ENCODE results near the gene C5orf46.

Gene C5orf46

DNA sequence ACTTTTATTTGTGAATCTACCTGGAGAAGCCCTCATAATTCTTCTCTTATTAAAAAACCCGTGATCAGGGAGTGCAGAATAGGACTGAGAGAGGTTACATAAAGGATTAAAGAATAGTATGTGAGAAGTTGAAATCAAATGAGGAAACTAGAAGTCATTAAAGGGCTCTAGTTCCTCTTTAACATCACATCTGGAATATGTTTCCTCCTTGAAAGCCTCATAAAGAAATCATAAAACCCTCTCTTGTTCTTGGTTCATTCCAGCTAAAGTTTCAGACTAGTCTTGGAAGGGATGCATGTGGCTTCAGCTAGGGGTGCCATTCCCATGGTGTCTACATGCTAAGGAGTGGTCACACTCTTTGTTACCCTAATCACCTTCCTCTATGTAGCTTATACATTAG lies 5.7 kb upstream of the C5orf46 start:
- Mint-ChIP-seq H3K4me1 (no peaks in the 10 kb centered on the region), H3K27me3 (no peaks in the 10 kb centered on the region)
- no peak for ATAC-seq

DNA sequence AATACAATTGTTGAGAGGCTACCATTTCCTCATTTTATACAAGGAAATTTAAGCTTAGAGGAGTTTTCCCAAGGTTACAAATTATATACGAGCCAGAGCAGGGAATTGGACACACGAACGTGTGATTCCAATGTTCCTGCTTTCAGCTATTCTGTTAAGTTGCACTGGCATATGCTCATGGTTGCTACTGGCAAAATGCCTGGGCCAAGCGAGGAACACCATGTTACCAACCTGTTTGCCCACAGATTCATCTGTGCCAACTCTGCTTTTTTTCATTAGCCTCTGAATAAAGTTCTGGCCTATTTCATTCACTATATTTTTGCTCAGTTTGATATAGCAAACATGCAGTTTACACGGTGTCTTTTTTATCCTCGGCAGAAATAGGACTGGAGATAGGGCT lies 5.1 kb upstream of the C5orf46 start:
- H3K27me3 Mint-ChIP-seq: no peaks in the 10 kb centered on the region
- H3K4me1 Mint-ChIP-seq: no peaks in the 10 kb centered on the region
- no peak for ATAC-seq
- H3K27ac Mint-ChIP-seq: no peak overlapping the region
- H3K4me3 Mint-ChIP-seq: no peak overlapping the region
- no peaks in the 10 kb centered on the region for H3K36me3 Mint-ChIP-seq
- H3K9me3 Mint-ChIP-seq: peaks cover under 1% of the 10 kb centered on the region

More for the DNA sequence above, 5.7 kb upstream of the C5orf46 start:
- no peak overlapping the region for H3K27ac Mint-ChIP-seq
- no peaks in the 10 kb centered on the region for H3K36me3 Mint-ChIP-seq
- H3K9me3 Mint-ChIP-seq: peaks cover 2% of the 10 kb centered on the region
- H3K4me3 Mint-ChIP-seq: no peak overlapping the region

DNA sequence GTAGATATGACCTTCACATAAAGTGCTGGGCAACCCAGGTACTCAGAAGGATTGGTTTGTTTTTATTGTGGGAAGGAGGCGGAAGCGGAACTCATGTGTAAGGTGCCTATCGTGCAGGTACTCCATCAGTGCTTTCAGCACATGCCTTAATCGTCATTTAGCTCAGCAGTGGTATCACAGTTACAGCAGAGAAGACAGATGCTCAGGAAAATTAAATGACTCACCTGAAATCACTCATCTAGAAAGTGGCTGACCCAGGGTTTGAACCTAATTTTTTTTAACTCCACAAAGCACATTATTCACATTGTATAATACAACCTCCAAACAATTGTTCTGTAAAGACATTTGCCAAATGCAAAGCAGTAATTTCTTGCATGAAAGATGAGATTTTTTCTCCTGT lies 2.2 kb downstream of the C5orf46 start:
- Mint-ChIP-seq H3K4me1 (no peaks in the 10 kb centered on the region), H3K36me3 (no peaks in the 10 kb centered on the region), H3K27ac (no peak overlapping the region), H3K4me3 (no peak overlapping the region), H3K9me3 (no peaks in the 10 kb centered on the region), H3K27me3 (no peaks in the 10 kb centered on the region)
- peak; percentile 43 for ATAC-seq

DNA sequence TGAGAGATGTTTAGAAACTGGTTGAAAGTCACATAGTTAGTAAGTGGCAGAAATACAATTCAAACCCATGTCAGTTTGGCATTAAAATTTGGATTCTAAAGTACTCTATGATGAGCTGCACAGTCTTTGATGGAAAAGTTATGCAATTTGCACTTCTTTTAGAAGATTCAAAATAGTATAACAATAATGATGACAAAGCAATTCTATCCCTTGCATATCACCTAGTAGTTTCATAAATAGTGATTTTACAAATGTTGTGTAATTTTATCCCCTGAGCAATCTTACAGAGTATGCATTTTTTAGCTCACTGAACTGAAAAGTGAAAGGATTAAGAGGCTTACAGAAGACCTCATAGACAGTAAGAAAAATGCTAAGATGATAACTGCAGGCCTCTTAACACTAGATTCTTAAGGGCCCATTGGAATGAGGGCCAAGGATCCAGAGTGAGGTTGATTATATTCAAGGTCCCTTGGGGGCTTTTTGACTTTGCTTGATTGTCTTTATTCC lies 3.7 kb downstream of the C5orf46 start:
- ATAC-seq: no peak
- H3K4me1 Mint-ChIP-seq: no peaks in the 10 kb centered on the region
- no peak overlapping the region for H3K4me3 Mint-ChIP-seq
- H3K9me3 Mint-ChIP-seq: no peaks in the 10 kb centered on the region
- H3K36me3 Mint-ChIP-seq: no peaks in the 10 kb centered on the region
- no peak overlapping the region for H3K27ac Mint-ChIP-seq
- no peaks in the 10 kb centered on the region for H3K27me3 Mint-ChIP-seq

DNA sequence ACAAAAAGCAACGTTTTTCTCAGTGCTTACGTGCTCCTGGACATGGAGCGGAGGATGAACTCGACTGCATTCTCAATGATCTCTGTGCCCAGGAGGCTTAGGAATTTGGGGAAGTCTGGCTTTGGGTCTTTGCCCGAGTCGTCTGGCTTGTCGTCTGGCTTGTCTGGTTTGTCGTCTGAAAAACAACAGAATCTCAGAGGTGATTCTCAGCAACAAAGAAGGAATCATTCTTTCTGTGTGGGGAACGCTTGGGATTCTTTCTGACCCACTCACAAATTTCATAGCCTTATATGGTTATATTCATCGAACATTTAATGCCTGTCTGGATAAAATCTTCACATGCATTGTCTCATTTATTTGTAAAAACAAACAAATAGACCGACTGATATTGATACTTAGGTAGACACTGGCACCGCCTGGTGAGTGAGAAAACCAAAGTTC lies 4.7 kb downstream of the C5orf46 start:
- Mint-ChIP-seq H3K27me3 (no peaks in the 10 kb centered on the region), H3K9me3 (no peaks in the 10 kb centered on the region), H3K4me1 (no peaks in the 10 kb centered on the region), H3K36me3 (no peaks in the 10 kb centered on the region), H3K27ac (no peak overlapping the region), H3K4me3 (no peak overlapping the region)
- ATAC-seq: no peak

DNA sequence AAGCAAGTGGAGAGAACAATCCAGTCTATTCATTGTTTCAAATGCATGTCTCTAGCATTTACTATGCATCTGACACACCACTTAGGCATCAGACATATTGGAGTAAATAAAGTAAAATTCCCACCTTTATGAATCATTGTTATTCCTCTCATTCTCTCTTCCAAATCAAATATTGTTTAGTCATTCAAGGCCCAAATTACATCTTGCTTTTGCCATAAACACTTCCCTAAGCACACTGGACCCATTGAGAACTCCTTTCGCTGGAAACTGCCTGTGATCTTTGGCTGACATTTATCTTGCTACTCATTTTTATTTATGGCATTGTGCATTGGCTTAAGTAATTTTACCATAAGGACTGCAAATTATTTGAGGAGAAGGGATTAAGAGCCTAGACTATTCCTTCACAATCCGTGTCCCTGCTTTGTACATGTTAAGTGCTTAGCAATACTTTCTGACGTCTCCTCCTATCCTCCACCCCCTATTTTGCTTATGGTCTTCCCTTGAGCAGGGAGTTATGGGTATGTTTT lies 7.4 kb downstream of the C5orf46 start:
- Mint-ChIP-seq H3K27ac (no peak overlapping the region), H3K4me1 (no peaks in the 10 kb centered on the region), H3K4me3 (no peak overlapping the region), H3K27me3 (no peaks in the 10 kb centered on the region), H3K9me3 (no peaks in the 10 kb centered on the region), H3K36me3 (no peaks in the 10 kb centered on the region)
- ATAC-seq: no peak

DNA sequence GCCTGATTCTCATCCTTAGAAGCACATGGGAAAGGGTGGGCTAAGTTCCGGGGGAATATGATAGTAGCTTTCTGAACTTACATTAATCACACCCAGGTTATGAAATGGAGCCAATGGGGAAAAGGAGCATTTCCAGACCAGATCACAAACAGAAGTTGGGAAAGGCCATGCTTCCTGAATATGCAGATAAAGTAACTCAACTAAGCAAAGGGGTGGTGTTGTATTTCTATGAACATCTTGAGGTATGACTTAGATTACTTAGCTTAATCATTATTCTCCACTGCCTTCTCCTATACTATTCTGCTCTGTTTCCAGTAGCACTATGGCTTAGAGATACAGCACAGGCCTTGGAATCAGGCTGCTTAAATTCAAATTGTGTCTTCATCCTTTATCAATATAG lies 10.5 kb downstream of the C5orf46 start:
- Mint-ChIP-seq H3K27me3 (no peaks in the 10 kb centered on the region), H3K36me3 (no peaks in the 10 kb centered on the region), H3K4me1 (no peaks in the 10 kb centered on the region), H3K9me3 (no peaks in the 10 kb centered on the region), H3K4me3 (no peak overlapping the region), H3K27ac (no peak overlapping the region)
- no peak for ATAC-seq

DNA sequence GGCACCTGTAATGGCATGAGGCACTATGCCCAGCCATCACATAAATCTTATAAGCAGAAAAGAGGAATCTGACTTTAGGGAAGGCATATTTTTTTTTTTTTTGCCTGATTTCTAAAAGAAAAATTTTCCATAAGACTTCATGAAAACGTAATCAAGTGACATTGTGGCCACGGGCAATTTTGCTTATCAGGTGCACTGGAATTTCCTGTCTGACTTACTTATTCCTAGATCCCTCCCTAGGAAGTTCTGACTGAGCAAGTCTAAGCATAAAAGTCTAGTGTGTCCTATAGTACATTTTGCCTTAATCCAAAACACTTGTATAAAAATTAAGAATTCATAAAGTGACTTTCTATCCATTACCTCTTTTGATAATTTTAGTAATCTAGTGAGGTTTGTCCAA lies 12.5 kb downstream of the C5orf46 start:
- no peaks in the 10 kb centered on the region for H3K36me3 Mint-ChIP-seq
- H3K9me3 Mint-ChIP-seq: no peaks in the 10 kb centered on the region
- ATAC-seq: no peak

DNA sequence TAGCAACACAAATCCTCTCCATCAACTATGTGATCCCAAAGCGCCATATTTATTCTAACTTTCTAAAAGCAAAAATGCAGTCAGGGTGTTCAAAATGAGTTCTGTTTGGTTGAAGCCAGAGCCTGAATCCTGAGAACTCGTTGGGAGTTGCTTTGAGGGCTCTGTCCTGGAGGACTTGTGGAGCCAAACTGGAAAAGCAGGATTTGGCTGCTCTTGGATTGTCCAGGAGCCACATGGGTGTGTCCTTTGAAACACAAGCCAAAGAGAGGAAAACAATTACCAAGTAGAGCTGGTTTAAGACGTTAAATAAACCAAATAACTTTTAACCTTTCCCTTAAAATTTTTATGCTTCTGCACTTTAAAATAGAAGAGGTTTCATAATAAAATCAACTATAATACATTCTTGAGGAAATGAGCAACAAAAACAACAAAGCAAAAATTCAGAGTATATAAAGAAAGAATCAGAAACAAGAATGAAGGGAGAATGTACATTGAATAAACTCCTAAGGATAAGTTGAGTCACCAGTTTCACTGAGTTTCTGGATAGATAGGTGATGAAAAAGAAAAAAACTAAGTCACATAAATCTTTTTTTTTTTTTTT lies 13.5 kb downstream of the C5orf46 start:
- Mint-ChIP-seq H3K9me3 (no peaks in the 10 kb centered on the region), H3K27me3 (no peaks in the 10 kb centered on the region), H3K4me3 (no peak overlapping the region), H3K36me3 (no peaks in the 10 kb centered on the region), H3K4me1 (no peaks in the 10 kb centered on the region), H3K27ac (no peak overlapping the region)
- ATAC-seq: no peak

More for the DNA sequence above, 12.5 kb downstream of the C5orf46 start:
- Mint-ChIP-seq H3K27ac (no peak overlapping the region), H3K27me3 (no peaks in the 10 kb centered on the region), H3K4me3 (no peak overlapping the region), H3K4me1 (no peaks in the 10 kb centered on the region)

DNA sequence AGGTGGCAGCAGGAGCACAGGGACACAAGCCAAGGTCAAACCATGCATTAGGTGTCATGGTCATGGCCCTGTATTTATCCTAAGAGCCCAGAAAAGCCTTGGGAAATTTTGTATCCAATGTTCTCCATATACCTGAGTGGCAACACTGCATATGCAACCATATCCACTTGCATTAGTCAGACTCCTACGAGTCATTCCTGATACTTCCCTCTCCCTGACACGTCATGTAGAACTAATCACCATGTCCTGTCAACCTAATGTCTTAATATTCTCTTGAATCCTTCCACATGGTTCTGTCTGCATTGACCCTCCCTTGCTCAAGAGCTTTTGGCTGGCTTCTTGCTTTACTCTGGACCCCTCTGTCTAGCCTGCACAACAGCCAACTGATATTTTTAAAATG lies 18.4 kb downstream of the C5orf46 start:
- H3K9me3 Mint-ChIP-seq: no peaks in the 10 kb centered on the region
- no peaks in the 10 kb centered on the region for H3K27me3 Mint-ChIP-seq
- no peaks in the 10 kb centered on the region for H3K4me1 Mint-ChIP-seq
- no peak overlapping the region for H3K4me3 Mint-ChIP-seq
- no peak for ATAC-seq
- no peaks in the 10 kb centered on the region for H3K36me3 Mint-ChIP-seq
- no peak overlapping the region for H3K27ac Mint-ChIP-seq

DNA sequence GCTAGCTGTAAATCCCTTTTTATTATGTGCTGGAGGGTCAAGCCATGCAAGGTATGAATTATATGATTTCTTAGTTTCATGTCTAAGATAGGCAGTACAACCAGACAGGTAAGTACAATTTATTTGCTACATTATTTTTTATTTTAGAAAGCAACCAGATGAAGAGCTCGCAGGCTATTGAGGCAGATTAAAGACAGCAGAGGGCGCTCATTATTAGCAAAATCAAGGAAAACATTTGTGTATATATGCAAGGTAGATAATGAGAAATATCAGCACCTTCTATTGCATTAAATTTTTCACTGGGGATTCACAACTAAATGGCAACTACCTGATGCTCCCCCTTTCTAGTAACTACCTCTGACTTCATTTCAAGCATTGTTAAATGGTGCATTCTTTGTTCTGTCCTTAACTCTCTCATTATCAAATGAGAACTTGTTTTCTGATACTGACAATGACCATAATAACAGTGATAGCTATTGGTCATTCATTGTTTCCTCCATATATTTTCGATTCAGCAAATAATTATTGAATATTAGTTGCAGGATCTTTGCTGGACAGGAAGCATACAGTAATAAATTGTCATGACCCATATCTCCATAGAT lies 19.2 kb downstream of the C5orf46 start:
- Mint-ChIP-seq H3K4me3 (no peak overlapping the region), H3K4me1 (no peaks in the 10 kb centered on the region), H3K27me3 (no peaks in the 10 kb centered on the region), H3K27ac (no peak overlapping the region), H3K9me3 (no peaks in the 10 kb centered on the region), H3K36me3 (no peaks in the 10 kb centered on the region)
- no peak for ATAC-seq

DNA sequence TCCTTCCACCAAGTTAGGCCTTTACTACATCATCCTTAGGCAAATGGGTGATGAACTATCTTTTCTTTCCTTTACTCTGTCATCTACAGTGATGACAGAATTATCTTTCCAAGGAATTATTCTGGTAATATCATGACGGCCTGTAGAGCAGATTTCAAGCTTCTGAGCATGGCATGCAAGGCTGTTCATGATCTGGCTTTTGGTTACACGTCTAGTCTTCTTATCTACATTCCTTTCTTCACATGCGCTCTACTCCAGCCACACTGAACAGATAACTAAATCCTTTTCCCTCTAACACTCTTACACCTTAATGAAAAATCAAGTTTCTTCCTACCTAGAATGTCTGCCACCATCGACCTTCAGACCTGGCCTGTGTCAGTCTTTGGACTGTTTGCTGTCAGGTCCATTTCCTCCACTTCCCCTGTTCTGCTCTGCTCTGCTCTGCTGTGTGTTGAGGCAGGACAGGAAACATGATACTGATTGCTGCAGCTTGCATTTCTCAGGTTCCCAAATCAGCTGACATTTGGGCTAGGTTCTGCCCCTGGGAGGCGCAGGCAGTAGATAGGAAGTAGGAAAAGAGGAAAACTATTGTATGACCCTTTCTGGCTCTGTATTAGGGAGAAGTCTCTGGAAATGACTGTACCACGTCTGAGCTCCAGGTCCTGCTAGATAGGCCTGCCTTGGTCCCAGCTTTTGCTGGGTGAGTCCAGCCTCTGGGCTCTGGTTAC lies 23.6 kb downstream of the C5orf46 start:
- Mint-ChIP-seq H3K36me3 (no peaks in the 10 kb centered on the region), H3K27ac (no peak overlapping the region), H3K9me3 (peaks cover 3% of the 10 kb centered on the region), H3K4me3 (no peak overlapping the region), H3K27me3 (no peaks in the 10 kb centered on the region), H3K4me1 (no peaks in the 10 kb centered on the region)
- no peak for ATAC-seq

DNA sequence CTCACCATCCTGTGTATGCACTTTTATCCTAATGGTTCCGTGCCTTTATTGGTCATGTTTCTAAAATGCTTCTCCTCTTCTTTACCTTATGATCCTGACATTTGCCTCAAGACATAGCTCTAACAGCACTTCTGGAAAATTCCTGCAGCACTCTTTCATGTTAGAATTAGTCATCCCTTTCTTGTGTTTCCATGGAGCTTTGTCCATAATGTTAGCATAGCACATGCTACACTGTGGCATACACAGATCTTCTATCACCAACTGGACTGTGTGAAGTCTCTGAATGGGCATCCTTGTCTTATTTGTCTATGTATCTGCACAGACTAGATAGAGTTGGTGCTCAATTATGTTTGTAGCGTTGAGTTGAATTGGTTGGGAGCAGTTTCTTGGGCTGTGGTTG lies 25.9 kb downstream of the C5orf46 start:
- Mint-ChIP-seq H3K27ac (no peak overlapping the region), H3K36me3 (no peaks in the 10 kb centered on the region)

DNA sequence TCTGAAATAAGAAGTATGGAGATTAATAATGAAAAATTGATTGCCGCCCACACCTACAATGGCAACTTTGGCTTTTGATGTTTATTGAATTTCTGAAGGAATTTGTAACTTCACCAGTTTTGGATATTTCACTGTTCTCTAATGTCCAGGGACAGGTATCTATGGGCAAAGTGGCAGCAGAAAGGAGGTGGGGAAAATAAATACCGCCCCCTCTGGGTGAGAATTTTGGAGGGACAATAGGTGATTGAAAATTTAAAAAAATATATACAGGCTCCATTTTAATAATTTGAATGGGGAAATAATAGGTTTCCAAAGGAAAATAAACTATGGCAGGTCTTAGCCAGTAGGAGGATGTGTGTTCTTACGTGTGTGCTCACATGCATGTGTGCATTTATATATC lies 26.6 kb downstream of the C5orf46 start:
- Mint-ChIP-seq H3K27ac (no peak overlapping the region), H3K4me3 (no peak overlapping the region), H3K9me3 (peaks cover 3% of the 10 kb centered on the region), H3K36me3 (no peaks in the 10 kb centered on the region), H3K4me1 (no peaks in the 10 kb centered on the region), H3K27me3 (no peaks in the 10 kb centered on the region)
- no peak for ATAC-seq

More for the DNA sequence above, 25.9 kb downstream of the C5orf46 start:
- no peak overlapping the region for H3K4me3 Mint-ChIP-seq
- no peaks in the 10 kb centered on the region for H3K27me3 Mint-ChIP-seq
- ATAC-seq: peak; percentile 18
- peaks cover 3% of the 10 kb centered on the region for H3K9me3 Mint-ChIP-seq
- no peaks in the 10 kb centered on the region for H3K4me1 Mint-ChIP-seq

DNA sequence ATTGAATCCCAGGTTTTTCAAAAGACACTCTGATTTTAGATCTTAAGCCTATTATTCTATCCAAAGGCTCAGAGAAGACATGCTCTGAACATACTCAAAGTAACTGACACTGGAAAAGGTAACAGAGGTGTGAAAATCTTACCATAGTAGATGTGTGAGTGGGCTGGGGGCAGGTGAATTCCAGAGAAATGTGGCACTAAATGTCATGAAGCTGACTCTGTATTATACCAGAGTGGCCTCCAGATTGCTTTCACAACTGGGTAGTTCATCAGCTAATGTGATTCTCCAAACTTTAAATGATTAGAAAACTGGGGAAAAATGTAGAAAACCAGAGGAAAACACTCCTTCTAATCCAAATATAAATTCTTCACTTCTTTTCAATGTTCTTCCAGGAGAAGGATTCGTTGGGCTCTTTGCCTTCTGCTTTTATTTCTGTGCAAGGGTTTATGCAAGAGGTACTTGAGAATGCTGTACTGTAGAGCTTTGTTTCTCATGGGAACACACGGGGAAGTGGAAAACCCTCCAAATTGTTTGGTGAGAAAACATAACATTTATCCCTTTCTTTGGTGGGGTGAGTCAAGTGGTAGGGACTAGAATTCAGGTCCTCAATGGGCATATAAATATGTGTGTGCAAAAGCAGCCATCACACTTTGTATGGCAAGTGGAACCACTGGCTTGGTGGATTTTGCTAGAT lies 28.1 kb downstream of the C5orf46 start, which contains the start of gene SCGB3A2:
Gene SCGB3A2 (plus strand): TSS at position 646 of the 694 bp plus-strand sequence. CDS start 93 bp downstream, outside the sequence.
- no peak within 1 kb of the TSS for H3K4me3 Mint-ChIP-seq
- H3K27ac Mint-ChIP-seq: no peak within 1 kb of the TSS
- H3K9me3 Mint-ChIP-seq: peaks cover 3% of the 10 kb centered on the region
- no peaks in the 10 kb centered on the region for H3K27me3 Mint-ChIP-seq
- H3K4me1 Mint-ChIP-seq: no peaks in the 10 kb centered on the region
- ATAC-seq: no peak
- no peaks in the 10 kb centered on the region for H3K36me3 Mint-ChIP-seq
